ENCODE measurements around the gene MOV10.
"Not testable (repeated sequence)": the region's sequence is repeated elsewhere in the genome, so short reads cannot be mapped to it uniquely, and the experiment has no call there.

Gene MOV10

GRCh38 chr1:112714313-112715263 is 40.1 kb downstream of the MOV10 start:
- peak; percentile 50 for DNase-seq

- peak; percentile 95 for DNase-seq
These were observed 41.0 kb downstream of the MOV10 start, which contains the start of gene PPM1J for GRCh38 chr1:112715264-112716053. PPM1J (minus strand) TSS chr1:112715332; CDS start chr1:112715301, 31 bp downstream.

- DNase-seq: peak; percentile 94
These were observed 41.8 kb downstream of the MOV10 start for GRCh38 chr1:112716133-112716720.

- DNase-seq: no peak
These were observed 42.9 kb downstream of the MOV10 start for GRCh38 chr1:112717263-112717873.

- DNase-seq: peak; percentile 83
These were observed 44.4 kb downstream of the MOV10 start for GRCh38 chr1:112718691-112719418.

- DNase-seq: no peak
These were observed 45.2 kb downstream of the MOV10 start for GRCh38 chr1:112719706-112720105.

- DNase-seq: no peak
These were observed 46.3 kb downstream of the MOV10 start for GRCh38 chr1:112720800-112721199.

- DNase-seq: not testable (repeated sequence)
These were observed 46.8 kb downstream of the MOV10 start for GRCh38 chr1:112721294-112721693.

GRCh38 chr1:112721966-112722524 is 47.6 kb downstream of the MOV10 start:
- DNase-seq: no peak

GRCh38 chr1:112722601-112723510 is 48.4 kb downstream of the MOV10 start:
- peak; percentile 64 for DNase-seq

GRCh38 chr1:112723511-112723839 is 49.0 kb downstream of the MOV10 start:
- DNase-seq: no peak

GRCh38 chr1:112724240-112724639 is 49.8 kb downstream of the MOV10 start:
- not testable (repeated sequence) for DNase-seq

- DNase-seq: no peak
These were observed 53.3 kb downstream of the MOV10 start for GRCh38 chr1:112727716-112728115.

GRCh38 chr1:112728306-112728971 is 54.0 kb downstream of the MOV10 start:
- DNase-seq: not testable (repeated sequence)

GRCh38 chr1:112729011-112729410 is 54.6 kb downstream of the MOV10 start:
- DNase-seq: not testable (repeated sequence)

- DNase-seq: no peak
These were observed 55.5 kb downstream of the MOV10 start for GRCh38 chr1:112729909-112730308.

GRCh38 chr1:112731451-112731850 is 57.0 kb downstream of the MOV10 start:
- no peak for DNase-seq

GRCh38 chr1:112735752-112736151 is 61.3 kb downstream of the MOV10 start:
- DNase-seq: no peak

GRCh38 chr1:112737573-112737972 is 63.1 kb downstream of the MOV10 start:
- no peak for DNase-seq
